GM18499 (cell line): ENCODE data around the gene CTRB1.
"Not testable (repeated sequence)": the region's sequence is repeated elsewhere in the genome, so short reads cannot be mapped to it uniquely, and the experiment has no call there.

Source experiments
- ATAC-seq: cut with Tn5 transposase; IDR thresholded peaks from one replicate; pipeline ENCODE4 v1.9.1; 2021; ENCODE audit warnings: moderate number of reproducible peaks; ENCODE audit not compliant: insufficient read depth, unreplicated experiment

The CTRB1 gene

GRCh38 chr16:75238132-75238852, 19.5 kb downstream of the CTRB1 start:
- ATAC-seq, result no peak

- no peak for ATAC-seq
Observed at GRCh38 chr16:75238853-75239541, 20.2 kb downstream of the CTRB1 start.

GRCh38 chr16:75239542-75240122, 20.8 kb downstream of the CTRB1 start:
- no peak for ATAC-seq

- not testable (repeated sequence) for ATAC-seq
Observed at GRCh38 chr16:75240633-75241032, 21.8 kb downstream of the CTRB1 start.

- ATAC-seq, result no peak
Observed at GRCh38 chr16:75241412-75241811, 22.6 kb downstream of the CTRB1 start.

GRCh38 chr16:75241955-75242354, 23.2 kb downstream of the CTRB1 start:
- ATAC-seq, result no peak

GRCh38 chr16:75242436-75243078, 23.8 kb downstream of the CTRB1 start:
- ATAC-seq, result not testable (repeated sequence)

GRCh38 chr16:75243667-75244224, 25.0 kb downstream of the CTRB1 start:
- ATAC-seq, result no peak

GRCh38 chr16:75244225-75244809, 25.5 kb downstream of the CTRB1 start:
- no peak for ATAC-seq

GRCh38 chr16:75244844-75245758, 26.3 kb downstream of the CTRB1 start:
- ATAC-seq, result no peak

GRCh38 chr16:75246504-75247205, 27.9 kb downstream of the CTRB1 start:
- ATAC-seq, result no peak

GRCh38 chr16:75247249-75247648, 28.5 kb downstream of the CTRB1 start:
- ATAC-seq, result no peak

GRCh38 chr16:75248142-75248535, 29.4 kb downstream of the CTRB1 start:
- ATAC-seq, result no peak

- ATAC-seq, result no peak
Observed at GRCh38 chr16:75248536-75249380, 30.0 kb downstream of the CTRB1 start.

- no peak for ATAC-seq
Observed at GRCh38 chr16:75249441-75249840, 30.7 kb downstream of the CTRB1 start.

- no peak for ATAC-seq
Observed at GRCh38 chr16:75250089-75250808, 31.5 kb downstream of the CTRB1 start.

- ATAC-seq, result peak; percentile 9
Observed at GRCh38 chr16:75250809-75251279, 32.1 kb downstream of the CTRB1 start.
